Myocyte (in vitro differentiated cells): ENCODE measurements around the gene NAA38. TPM values are rescaled to one million over a fixed set of nuclear protein-coding genes. Genes with fewer than 3 reads are reported as not detected.
"Not testable (repeated sequence)": the region's sequence is repeated elsewhere in the genome, so short reads cannot be mapped to it uniquely, and the experiment has no call there.

Source experiments
- DNase-seq: peaks from one replicate; pipeline ENCODE4 v3.0.0-alpha.2; 2012; ENCODE audit warnings: low read depth
- total RNA-seq: library from RNA; depleted of rRNA; stranded (reverse); fragments of >200 nt; gene quantifications from 2 replicates; pipeline ENCODE4 v1.2.3, GENCODE V29; 2014

Gene NAA38
- total RNA-seq, 1 donor from 2014 or later, result 37.7 TPM

- no peak for DNase-seq
Observed at GRCh38 chr17:7882629-7883028, 25.3 kb upstream of the NAA38 start.

- no peak for DNase-seq
Observed at GRCh38 chr17:7882068-7882467, 24.7 kb upstream of the NAA38 start.

DNA sequence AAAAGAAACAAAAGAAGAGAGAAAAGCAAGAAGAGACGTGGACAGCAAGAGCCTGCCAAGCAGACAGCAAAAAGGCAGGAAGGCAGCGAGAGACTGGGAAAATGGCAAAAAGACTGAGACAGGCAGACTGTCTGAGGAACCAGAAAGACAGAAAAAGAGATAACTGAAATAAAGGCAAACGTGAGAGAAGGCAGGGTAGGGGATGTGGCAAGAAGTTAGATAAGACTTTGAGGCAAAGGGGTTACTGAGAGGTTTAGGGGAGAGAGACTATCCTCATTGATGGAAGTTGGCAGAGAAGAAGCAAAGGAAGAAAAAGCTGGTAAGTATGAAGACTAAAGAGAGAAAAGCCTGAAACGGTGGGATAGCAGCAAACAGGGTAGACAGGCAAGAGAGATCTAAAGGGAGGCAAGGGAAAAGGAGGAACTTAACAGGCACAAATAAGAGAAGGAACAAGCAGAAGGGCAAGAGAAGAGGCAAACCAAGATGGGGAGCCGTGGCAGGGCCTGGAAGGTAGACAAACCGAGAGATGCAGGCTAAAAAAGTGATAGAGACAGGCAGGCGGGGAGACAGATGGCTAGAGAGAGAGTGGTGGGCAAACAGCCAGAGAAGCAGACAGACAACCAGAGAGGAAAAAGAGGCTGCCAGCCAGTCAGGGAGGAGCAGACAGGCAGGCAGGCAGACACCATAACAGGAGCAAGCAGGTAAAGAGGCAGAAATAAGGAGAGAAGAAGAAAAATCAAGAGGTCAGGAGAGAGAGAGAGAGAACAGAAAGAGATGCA lies 24.1 kb upstream of the NAA38 start:
- DNase-seq, result peak; percentile 73

DNA sequence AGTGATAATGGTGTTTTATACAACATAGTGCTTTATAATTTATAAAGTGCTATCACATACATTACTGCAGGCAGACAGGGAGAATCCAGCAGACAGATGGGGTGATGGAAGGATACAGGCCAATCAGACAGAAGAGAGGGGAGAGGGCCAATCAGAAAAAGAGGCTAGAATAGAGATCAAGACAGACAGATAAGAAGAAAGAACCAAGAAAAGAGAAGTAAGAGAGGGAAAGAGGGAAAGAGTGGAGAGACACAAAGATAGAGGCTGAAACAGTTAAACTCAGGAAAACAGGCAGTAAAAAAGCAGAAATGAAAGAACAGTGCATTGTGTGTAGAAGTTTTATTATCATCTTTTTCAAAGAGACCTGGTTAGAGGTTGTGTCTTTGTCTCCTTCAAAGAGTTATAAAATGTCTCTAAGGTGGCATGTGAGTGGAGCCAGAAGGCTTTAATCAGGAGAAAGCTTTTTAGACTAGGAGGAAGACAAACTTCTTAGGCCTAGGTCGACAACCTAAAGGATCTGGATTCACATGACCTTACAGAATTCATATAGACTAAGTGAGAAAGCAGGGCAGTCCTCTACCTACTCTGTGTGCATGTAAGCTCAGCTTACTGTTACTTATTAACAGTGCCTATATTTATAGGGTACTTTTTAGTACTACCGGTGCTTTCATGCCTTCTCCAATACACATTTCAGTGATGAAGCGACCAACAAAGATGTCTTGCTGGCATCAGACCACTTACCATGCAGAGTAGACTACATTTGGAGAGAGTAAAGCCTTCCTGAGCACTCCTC lies 22.9 kb upstream of the NAA38 start:
- no peak for DNase-seq

- DNase-seq, result no peak
Observed at GRCh38 chr17:7878234-7878633, 20.9 kb upstream of the NAA38 start.

DNA sequence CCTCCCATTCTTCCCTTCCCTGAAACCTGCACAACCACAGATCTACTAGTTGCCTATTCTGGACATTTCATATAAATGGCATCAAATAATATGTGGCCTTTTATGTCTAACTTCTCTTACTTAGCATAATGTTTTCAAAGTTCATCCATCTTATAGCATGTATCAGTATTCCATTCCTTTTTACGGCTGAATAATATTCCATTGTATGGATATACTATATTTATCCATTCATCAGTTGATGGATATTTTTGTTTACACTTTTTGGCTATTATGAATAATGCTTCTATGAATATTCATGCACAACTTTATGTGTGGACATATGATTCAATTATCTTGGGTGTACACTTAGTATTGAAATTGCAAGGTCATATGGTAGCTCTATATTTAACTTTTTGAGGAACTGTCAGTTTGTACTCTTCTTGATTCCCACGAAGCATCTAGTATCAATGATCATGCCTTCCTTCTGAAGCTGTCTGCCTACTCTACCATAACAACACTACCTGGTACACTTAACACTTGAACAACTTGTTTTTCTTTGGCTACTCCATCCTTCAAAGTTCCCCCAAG lies 18.5 kb upstream of the NAA38 start:
- no peak for DNase-seq

- no peak for DNase-seq
Observed at GRCh38 chr17:7873051-7873450, 15.7 kb upstream of the NAA38 start.

GRCh38 chr17:7867881-7868329 lies 10.5 kb upstream of the NAA38 start:
- no peak for DNase-seq

DNA sequence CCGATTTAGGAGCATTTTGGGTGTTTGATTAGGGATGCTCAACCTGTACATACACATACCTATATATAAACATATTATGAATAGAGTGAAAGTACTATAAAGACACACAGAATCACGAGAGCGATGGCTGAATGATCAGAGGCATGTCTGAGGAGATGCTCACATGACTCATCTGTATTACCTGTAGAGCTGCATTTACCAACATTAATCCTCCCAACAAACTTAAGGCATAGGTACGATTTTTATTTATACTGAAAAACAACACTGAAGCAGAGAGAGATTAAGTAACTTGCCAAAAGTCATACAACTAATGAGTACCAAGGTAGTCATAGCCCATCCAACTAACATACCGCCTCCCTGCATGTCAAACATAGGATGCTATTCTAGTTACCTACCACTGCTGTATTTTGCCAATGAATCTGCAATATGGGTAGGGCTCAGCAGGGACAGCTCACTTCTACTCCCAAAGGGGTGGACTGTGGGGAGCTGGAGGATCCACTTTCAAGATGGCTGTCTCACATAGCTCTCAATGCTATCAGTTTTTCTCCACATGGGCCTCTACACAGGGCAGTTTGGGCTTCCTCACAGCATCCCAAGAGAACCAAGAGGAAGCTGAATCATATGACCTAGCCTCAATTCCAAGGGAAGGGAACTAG lies 7.8 kb upstream of the NAA38 start:
- no peak for DNase-seq

DNA sequence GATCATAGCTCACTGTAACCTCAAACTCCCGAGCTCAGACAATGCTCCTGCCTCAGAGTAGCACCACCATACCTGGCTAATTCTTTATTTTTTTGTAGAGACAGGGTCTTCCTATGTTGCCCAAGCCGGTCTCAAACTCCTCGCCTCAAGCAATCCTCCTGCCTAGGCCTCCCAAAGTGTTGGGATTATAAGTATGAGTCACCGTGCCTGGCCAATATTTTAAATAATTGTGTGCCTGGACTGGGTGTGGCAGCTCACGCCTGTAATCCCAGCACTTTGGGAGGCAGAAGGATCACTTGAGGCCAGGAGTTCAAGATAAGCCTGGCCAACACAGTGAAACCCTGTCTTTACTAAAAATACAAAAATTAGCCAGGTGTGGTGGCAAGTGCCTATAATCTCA lies 7.0 kb upstream of the NAA38 start:
- not testable (repeated sequence) for DNase-seq

- peak; percentile 61 for DNase-seq
Observed at GRCh38 chr17:7862692-7863437, 5.5 kb upstream of the NAA38 start.

GRCh38 chr17:7859028-7859427 lies 1.7 kb upstream of the NAA38 start:
- DNase-seq, result no peak

DNA sequence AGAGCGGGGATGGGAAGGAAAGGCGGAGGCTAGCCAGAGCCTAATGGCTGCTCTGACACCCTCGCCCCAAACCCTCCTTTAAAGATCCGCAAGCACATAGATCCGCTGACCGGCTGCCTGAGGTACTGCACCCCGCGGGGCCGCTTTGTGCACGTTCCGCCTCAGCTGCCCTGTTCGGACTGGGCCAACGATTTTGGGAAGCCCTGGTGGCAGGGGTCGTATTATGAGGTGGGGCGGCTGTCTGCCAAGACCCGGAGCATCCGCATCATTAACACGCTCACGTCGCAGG lies 1.1 kb upstream of the NAA38 start:
- peak; percentile 36 for DNase-seq

GRCh38 chr17:7857713-7858521 lies 558 bp upstream of the NAA38 start, which contains the start of gene CYB5D1:
CYB5D1 (plus strand) TSS chr17:7858003; CDS start chr17:7858135, 132 bp downstream.
- peak; percentile 97 for DNase-seq

DNA sequence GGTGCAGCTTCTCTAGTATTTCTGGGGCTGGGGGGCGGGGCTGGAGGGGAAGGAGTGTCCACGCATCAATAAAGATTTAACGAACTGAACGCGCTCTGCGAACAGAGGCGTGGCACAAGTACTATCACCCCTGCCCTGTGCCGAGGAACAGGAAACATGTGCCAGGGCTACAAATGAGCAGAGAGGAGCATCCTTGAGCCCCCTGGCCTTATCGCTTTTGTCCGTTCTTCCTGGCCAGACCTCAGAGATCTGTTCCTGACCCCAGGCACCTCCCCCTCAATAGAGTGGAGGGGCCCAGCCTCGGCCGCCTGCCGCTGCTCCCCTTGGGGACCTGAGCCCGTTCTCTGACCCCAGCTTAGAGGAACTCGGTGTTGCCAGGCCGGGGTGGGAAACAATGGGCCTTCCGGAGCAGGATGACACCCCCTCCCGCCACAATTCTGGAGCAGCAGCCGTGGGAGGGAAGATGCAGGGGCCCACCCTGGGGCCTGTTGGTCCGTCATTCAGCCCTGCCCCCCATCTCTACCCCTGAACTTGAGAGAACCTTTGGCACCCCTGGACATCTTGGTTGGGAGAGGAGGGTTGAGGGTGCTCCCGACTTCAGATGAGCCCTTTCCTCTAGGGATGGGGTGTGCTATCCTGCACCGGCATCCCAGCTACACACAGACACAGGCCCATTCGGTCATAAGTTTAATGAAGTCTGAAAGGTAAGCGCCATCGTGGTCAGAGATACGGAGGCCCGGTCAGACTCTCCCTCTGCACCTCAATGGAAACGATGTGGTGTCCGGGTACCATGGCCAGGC lies 1.1 kb downstream of the NAA38 start:
- peak; percentile 10 for DNase-seq

DNA sequence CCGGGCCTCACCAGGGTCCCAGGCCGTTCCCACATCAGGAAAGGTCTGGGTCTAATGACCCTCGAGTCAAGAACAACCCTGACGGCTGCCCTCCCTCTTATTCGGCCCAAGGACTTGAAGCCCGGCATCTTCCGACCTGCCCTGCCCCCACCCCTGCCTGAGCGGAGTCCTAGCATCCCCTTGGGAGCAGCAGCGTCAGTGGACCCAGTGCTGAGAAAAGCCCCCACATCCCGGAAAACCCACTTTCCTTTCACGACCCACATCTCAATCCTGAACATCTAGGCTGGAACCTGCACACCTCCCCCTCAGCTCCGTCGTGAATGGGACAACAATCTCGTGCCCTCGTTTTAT lies 1.7 kb downstream of the NAA38 start:
- DNase-seq, result no peak

DNA sequence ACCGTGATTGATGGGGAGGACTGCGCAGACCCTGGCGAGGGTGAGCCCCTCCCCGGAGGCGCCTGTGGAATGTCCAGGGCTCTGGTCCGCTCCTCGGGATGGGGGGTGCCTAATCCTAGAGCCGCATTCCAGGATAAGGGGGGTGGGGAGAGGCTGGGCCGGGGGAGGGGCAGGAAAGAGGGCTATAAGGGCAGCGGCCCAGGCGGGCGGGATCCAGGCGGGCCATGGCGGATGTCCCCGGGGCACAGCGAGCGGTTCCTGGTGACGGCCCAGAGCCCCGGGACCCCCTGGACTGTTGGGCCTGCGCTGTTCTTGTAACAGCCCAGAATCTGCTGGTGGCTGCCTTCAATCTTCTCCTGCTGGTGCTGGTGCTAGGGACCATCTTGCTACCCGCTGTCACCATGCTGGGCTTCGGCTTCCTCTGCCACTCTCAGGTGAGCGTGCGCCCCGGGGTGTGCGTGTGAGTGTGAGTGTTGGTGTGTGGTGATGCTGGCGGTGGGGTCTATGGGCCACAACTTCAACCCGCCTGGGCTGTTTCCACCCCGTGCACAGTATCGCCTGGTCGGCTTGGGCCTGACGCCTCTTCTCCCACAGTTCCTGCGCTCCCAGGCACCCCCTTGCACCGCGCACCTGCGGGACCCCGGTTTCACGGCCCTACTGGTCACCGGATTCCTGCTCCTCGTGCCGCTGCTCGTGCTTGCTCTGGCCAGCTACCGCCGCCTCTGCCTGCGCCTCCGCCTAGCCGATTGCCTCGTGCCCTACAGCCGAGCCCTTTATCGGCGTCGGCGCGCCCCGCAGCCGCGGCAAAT lies 2.3 kb downstream of the NAA38 start, which contains the start of gene TMEM88:
TMEM88 (plus strand) TSS at position 216 of the 809 bp plus-strand sequence; CDS start at position 225, 9 bp downstream.
- DNase-seq, result no peak

DNA sequence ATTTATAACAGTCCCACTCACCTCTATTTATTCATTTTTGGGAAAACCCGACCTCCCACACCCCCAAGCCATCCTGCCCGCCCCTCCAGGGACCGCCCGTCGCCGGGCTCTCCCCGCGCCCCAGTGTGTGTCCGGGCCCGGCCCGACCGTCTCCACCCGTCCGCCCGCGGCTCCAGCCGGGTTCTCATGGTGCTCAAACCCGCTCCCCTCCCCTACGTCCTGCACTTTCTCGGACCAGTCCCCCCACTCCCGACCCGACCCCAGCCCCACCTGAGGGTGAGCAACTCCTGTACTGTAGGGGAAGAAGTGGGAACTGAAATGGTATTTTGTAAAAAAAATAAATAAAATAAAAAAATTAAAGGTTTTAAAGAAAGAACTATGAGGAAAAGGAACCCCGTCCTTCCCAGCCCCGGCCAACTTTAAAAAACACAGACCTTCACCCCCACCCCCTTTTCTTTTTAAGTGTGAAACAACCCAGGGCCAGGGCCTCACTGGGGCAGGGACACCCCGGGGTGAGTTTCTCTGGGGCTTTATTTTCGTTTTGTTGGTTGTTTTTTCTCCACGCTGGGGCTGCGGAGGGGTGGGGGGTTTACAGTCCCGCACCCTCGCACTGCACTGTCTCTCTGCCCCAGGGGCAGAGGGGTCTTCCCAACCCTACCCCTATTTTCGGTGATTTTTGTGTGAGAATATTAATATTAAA lies 3.1 kb downstream of the NAA38 start:
- DNase-seq, result no peak
